HL-60 (cell line): Measurements from ENCODE around the gene OR56A4.
"Not testable (repeated sequence)": the region's sequence is repeated elsewhere in the genome, so short reads cannot be mapped to it uniquely, and the experiment has no call there.

Source experiments
- DNase-seq, 2 experiments: peaks; one replicate each; pipeline ENCODE4 v3.0.0-alpha.2; 2010 to 2020; ENCODE audit warnings: low read depth in 1 of 2, low spot score in 1 of 2
- H3K27ac ChIP-seq: fragments of 250-450 bp; sonication (Bioruptor Pico); replicated peaks from 2 replicates; pipeline ENCODE4 v1.5.1; 2020; ENCODE audit warnings: mild to moderate bottlenecking, moderate library complexity
- H3K27me3 ChIP-seq: fragments of 250-450 bp; sonication (Bioruptor Pico); 2 replicates; pipeline ENCODE4 v1.5.1; 2021; ENCODE audit warnings: mild to moderate bottlenecking, moderate library complexity; ENCODE audit not compliant: insufficient read depth, poor library complexity, severe bottlenecking
- H3K4me3 ChIP-seq: replicated peaks from 2 replicates; pipeline ENCODE4 v1.5.1; 2011; ENCODE audit warnings: mild to moderate bottlenecking, control low read depth, low read length; ENCODE audit not compliant: insufficient read depth
- GABPA ChIP-seq: IDR thresholded peaks from 2 replicates; pipeline ENCODE4 v1.6.1; 2012; ENCODE audit warnings: low read depth
- POLR2AphosphoS5 ChIP-seq: IDR thresholded peaks from 2 replicates; pipeline ENCODE4 v1.6.1; 2012; ENCODE audit warnings: low read depth
- REST ChIP-seq: IDR thresholded peaks from 2 replicates; pipeline ENCODE4 v1.6.1; 2012; ENCODE audit warnings: low read depth; ENCODE audit not compliant: insufficient replicate concordance
- SPI1 ChIP-seq: IDR thresholded peaks from 2 replicates; pipeline ENCODE4 v1.6.1; 2012; ENCODE audit warnings: low read depth, mild to moderate bottlenecking, borderline replicate concordance
- TF ChIP-seq, protein P1 (sequence below): IDR thresholded peaks from one replicate; pipeline ENCODE4 v1.5.1; 2011; ENCODE audit warnings: low read length, control low read depth, inconsistent platforms; ENCODE audit not compliant: insufficient read depth

OR56A4 gene

GRCh38 chr11:5966958-5967357 is 39.8 kb downstream of the OR56A4 start:
- Histone ChIP-seq H3K27ac (no peak overlapping the region), H3K27me3 (no peaks in the 10 kb centered on the region), H3K4me3 (no peak overlapping the region)
- no peak for DNase-seq
- TF ChIP-seq POLR2AphosphoS5, result no peak
- no peak for TF ChIP-seq SPI1
- no peak for TF ChIP-seq GABPA
- TF ChIP-seq, protein P1, sequence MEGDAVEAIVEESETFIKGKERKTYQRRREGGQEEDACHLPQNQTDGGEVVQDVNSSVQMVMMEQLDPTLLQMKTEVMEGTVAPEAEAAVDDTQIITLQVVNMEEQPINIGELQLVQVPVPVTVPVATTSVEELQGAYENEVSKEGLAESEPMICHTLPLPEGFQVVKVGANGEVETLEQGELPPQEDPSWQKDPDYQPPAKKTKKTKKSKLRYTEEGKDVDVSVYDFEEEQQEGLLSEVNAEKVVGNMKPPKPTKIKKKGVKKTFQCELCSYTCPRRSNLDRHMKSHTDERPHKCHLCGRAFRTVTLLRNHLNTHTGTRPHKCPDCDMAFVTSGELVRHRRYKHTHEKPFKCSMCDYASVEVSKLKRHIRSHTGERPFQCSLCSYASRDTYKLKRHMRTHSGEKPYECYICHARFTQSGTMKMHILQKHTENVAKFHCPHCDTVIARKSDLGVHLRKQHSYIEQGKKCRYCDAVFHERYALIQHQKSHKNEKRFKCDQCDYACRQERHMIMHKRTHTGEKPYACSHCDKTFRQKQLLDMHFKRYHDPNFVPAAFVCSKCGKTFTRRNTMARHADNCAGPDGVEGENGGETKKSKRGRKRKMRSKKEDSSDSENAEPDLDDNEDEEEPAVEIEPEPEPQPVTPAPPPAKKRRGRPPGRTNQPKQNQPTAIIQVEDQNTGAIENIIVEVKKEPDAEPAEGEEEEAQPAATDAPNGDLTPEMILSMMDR, result no peak
- TF ChIP-seq REST, result no peak

DNA sequence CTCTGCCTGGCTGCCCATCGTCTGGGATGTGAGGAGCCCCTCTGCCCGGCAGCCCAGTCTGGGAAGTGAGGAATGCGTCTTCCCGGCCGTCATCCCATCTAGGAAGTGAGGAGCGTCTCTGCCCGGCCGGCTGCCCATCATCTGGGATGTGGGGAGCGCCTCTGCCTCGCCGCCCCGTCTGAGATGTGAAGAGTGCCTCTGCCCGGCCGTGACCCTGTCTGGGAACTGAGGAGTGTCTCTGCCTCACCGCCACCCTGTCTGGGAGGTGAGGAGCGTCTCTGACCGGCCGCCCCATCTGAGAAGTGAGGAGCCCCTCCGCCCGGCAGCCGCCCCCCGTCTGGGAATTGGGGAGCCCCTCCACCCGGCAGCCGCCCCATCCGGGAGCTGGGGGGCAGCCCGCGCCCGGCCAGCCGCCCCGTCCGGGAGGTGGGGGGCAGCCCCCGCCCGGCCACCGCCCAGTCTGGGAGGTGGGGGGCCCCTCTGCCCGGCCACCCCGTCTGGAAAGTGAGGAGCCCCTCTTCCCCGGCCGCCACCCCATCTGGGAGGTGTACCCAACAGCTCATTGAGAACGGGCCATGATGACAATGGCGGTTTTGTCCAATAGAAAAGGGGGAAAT is 45.9 kb downstream of the OR56A4 start:
- DNase-seq, H3K27ac ChIP-seq, H3K4me3 ChIP-seq, H3K27me3 ChIP-seq: not testable (repeated sequence)

DNA sequence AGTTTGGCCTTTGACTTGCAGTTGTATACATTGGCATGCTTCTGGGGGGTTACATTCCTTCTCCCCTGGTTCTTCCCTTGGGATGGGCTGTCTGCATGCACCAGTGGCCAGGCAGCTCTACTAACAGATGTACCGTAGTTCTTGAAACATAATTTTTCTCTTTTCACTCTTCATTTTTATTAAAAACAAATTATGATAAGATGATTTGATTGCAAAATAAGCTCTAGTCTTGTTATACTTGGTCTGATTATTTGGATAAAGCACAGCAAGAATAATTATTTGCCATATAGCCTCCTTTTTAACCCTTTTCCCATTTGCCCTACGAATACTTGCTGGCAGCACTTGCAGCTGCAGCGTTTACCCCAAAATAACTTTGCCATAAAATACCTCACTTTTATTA is 51.2 kb downstream of the OR56A4 start:
- Histone ChIP-seq H3K4me3 (no peak overlapping the region), H3K27ac (no peak overlapping the region), H3K27me3 (peaks cover 4% of the 10 kb centered on the region)
- DNase-seq, result no peak
- TF ChIP-seq POLR2AphosphoS5 (no peak), GABPA (no peak), SPI1 (no peak), REST (no peak)
- TF ChIP-seq, protein P1, result no peak
